Activated CD4-positive, alpha-beta T cell treated with anti-CD3 and anti-CD28 coated beads, Interleukin-10, Interleukin-2, amounts not matched to agents 100 ng/mL and 50 ng/mL, durations not matched to agents 16 hours and 8 hours (primary cell): Measurements from ENCODE around the gene TUBGCP2.
"Not testable (repeated sequence)": the region's sequence is repeated elsewhere in the genome, so short reads cannot be mapped to it uniquely, and the experiment has no call there.

Experiments
- DNase-seq: peaks from one replicate; pipeline ENCODE4 v3.0.0-alpha.2; 2020

Gene TUBGCP2

DNA sequence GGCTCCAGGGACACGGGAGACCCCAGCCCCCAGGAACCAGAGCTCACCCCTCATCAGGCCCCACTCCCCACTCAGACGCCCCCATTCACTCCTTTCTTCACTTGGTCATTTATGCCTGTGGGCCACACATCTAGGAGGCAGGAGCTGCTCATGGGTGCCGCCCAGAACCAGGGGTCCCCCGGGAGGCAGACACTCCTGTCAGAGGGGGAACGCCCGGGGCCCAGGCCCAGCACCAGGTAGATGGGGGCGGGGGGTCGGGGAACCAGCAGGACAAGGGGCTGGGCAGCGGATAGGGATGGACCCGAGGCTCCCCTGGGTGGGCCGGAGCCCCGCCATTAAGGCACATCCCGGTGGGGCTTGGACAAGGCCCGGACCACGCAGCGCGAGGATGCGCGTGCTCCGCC is 16.2 kb upstream of the TUBGCP2 start:
- DNase-seq = no peak

DNA sequence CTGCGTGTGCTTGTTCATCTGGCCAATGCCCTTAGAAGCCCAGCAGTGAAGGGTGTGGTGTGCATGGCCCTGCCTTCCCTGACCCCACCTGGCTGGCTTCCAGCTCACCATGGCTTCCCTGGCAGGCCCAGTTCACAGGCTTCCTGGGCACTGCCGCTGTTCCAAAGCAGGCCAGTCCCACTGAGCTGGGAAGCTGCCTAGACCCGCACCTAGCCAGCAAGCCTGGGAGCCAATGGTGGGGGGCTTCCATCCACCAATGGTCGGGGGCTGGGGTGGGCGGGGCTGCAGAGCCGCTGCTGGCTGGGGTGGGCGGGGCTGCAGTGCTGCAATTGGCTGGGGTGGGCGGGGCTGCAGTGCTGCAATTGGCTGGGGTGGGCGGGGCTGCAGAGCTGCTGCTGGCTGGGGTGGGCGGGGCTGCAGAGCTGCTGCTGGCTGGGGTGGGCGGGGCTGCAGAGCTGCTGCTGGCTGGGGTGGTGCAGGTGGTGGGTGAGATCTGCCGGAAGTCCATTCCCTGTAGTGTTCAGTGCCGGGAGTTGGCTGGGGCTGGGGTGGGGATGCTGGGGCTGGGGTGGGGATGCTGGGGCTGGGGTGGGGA is 15.6 kb upstream of the TUBGCP2 start:
- peak; percentile 61 for DNase-seq

DNA sequence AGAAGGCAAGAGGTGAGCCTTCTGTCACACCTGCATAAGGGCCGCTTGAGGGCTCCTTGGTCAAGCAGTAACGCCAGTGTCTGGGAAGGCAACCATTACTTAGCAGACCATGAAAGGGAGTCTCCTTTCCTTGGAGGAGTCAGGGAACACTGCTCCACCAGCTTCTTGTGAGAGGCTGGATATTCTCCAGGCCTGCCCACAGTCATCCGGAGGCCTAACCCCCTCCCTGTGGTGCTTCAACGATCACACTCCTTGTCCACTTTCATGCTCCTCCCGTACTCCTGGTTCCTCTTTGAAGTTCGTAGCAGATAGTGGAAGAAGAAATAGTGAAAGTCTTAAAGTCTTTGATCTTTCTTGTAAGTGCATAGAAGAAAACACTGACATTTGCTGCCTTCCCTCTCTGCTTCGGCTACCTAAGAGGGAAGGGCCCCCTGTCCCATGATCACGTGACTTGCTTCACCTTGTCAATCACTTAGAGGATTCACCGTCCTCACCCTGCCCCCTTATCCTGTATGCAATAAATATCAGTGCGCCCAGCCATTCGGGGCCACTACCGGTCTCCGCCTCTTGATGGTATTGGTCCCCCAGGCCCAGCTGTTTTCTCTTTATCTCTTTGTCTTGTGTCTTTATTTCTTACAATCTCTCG is 13.5 kb upstream of the TUBGCP2 start:
- DNase-seq = not testable (repeated sequence)

- DNase-seq = not testable (repeated sequence)
Measured at GRCh38 chr10:133320852-133321422, 12.3 kb upstream of the TUBGCP2 start.

DNA sequence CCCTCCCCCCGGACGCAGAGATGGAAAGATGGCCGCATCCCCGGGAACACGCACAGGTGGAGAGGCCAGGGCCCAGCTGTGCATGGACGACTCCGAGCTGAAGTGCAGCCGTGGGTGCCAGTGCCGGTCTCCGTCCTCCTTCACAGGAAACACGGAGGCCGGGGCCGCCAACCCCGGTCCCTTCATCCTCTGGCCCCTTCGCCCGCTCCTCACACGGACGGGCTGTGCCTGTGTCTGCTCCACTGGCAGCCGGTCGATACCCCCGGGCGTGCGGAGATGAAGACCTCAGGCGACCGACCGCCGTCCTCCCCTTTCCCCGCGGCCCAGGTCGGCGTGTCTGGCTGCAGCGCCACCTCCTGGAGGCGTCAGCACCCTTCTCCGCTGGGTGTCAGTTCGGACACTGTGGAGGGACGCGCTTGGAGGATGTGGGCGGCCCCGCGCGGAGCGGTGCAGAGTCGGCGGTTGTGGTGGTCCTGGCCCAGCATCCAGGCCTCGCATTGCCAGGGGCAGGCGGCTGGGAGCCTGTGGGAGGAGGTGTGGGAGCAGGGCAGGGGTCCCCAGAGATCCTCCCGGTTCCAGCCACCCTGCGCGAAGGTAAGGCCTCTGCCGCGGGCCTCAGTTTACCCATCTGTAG is 9.9 kb upstream of the TUBGCP2 start:
- DNase-seq = peak; percentile 75

DNA sequence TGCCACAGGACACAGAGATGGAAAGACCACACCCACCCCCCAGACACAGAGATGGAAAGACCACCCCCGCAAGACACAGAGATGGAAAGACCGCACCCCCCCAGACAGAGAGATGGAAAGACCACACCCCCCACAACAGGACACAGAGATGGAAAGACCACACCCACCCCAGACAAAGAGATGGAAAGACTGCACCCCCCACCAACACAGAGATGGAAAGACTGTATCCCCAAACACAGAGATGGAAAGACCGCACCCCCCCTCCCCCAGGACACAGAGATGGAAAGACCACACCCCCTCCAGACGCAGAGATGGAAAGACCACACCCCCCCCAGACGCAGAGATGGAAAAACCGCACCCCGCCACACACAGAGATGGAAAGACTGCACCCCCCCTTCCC is 8.1 kb upstream of the TUBGCP2 start:
- no peak for DNase-seq

DNA sequence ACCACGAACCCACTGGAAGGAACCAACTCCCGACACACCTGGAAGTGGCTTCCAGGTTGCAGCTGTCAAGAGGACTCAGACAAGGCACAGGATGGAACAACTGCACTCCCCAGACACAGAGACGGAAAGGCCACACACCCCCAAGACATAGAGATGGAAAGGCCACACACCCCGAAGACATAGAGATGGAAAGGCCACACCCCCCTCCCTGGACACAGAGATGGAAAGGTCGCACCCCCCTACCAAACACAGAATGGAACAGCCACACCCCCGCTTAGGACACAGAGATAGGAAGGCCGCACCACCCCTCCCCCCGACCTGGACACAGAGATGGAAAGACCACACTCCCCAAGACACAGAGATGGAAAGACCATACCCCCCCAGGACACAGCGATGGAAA is 7.6 kb upstream of the TUBGCP2 start:
- no peak for DNase-seq

- DNase-seq = peak; percentile 18
Measured at GRCh38 chr10:133315847-133316246, 7.2 kb upstream of the TUBGCP2 start.

DNA sequence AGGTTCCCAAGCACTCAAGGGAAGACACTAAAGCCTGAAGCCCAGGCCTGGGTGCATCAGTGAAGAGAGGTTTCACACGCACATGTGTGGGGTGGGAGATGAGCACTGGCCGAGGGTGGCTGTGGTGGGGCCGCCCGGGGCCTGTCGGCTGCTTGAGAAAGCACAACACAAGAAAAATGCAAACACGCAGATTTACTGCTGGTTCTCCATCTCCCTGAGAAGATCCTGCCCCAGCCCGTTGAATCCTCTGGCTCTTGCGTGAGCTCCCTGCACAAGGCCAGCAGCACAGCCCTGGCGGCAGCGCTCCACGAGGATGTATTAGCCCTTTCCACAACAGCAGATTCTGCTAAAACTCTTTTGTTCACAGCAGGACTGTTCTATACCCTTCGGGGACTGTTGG is 6.2 kb upstream of the TUBGCP2 start:
- DNase-seq = no peak

DNA sequence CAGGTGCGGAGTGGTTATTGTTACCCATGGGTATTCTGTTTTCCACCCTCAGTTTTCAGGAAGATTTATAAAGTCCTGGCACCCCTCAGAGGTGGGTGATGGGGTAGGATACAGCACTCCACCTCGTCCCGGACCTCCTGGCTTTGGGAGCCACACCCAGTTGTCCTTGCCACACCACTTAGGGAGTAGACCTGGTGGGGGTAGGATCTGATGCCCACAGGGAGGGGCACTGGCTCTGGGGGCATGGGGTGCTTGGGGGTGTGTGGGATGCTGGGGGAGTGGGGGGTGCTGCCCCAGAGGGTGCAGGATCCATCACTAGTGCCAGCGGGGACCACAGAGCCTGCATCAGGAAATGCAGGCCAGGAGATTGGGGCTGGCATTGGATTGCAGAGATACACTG is 4.5 kb upstream of the TUBGCP2 start:
- no peak for DNase-seq

- no peak for DNase-seq
Measured at GRCh38 chr10:133312769-133313145, 4.1 kb upstream of the TUBGCP2 start.

GRCh38 chr10:133312016-133312768 is 3.5 kb upstream of the TUBGCP2 start:
- DNase-seq = no peak

DNA sequence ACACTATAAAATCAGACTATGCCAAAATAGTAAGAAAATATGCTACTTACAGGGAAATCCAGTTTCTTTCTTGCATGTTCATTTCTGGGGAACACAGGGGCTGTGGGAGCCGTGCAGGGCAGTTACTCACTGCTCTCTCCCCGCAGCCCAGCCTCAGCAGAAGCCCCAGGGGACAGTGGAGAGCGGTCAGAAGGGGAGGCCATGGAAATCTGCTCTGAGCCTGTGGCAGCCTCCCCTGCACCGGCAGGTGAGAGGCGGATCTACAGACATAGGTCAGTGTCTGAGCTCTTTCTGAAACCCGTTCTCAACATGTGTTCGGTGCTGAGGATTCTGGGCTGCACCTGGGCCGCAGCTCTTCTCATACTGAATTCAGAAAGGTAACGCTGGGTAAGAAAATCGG is 2.9 kb upstream of the TUBGCP2 start:
- no peak for DNase-seq

GRCh38 chr10:133310789-133311188 is 2.1 kb upstream of the TUBGCP2 start:
- DNase-seq = no peak

- DNase-seq = no peak
Measured at GRCh38 chr10:133310399-133310755, 1.7 kb upstream of the TUBGCP2 start.

DNA sequence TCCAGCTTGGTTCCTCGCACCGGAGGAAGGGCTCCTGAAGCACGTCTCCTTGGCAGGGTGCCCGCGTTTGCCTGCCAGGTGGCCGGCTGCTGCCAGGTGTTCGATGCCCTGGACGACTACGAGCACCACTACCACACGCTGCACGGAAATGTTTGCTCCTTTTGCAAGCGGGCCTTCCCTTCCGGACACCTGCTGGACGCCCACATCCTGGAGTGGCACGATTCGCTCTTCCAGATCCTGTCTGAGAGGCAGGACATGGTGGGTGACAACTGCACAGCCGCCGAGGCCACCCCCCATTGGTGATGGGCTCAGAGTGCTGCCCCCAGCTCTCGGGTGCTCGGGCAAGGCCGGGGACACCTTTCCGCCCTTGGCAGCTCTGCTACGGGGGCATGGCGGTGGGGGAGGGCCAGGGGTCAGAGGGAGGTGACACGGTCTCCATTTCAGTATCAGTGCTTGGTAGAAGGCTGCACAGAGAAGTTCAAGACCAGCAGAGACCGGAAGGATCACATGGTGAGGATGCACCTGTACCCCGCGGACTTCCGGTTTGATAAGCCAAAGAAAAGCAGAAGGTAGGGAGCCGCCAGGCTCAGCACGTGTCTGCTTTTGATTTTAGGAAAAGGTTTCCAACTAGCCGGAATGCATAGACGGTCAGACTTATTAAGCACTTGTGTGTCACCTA is 1.2 kb upstream of the TUBGCP2 start:
- DNase-seq = no peak

DNA sequence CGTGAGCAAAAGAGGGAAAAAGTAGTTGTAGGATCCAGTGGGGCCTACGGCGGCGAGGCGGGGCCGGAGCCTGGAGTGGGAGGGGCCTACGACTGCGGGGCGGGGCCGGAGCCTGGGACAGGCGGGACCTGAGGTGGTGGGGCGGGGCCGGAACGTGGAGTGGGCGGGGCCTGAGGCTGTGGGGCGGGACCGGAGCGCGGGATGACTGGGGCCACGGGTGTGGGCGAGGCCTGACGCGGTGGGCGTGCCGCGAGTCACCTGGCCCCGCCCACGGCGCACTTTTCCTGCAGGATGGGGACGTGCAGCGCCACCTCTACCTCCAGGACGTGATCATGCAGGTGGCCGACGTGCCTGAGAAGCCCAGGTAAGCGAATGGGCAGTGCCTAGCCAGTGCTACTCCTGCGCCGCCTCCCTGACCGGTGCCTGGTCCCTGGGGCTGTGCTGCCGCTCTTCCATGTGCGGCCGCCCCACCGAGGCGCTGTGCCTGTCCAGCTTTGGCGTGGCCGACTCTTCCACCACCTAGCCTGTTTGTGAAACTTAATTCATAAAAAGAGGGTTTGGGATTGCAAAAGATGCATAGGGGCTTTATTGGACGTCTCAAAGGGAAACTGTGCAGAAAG is 538 bp upstream of the TUBGCP2 start:
- peak; percentile 94 for DNase-seq

DNA sequence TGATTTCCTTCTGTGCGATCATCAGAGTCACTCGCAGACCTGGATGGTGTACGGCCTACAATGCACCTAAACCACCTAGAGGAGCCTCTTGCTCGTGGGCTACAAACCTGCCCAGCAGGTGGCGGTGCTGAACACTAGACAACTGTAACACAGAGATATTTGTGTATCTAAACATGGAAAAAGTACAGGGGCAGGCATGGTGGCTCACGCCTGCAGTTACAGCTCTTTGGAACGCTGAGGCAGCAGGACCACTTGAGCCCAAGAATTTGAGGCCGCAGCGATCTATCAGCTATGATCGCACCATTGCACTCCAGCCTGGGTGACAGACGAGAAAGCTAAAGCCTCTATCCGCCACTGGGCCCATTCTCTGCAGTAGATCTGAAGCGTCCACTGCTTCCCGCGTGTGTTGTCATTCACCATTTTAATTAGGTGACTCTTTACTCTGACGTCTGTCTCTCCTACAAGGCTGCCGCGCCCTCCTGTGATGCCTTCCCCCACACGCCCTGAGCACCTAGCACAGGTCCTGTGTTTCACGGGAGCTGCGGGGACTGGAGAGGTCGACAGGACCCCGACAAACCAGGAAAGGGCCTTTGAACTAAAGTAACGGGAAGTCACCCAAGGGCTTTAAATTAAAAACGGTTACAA is 774 bp downstream of the TUBGCP2 start:
- DNase-seq = peak; percentile 89

DNA sequence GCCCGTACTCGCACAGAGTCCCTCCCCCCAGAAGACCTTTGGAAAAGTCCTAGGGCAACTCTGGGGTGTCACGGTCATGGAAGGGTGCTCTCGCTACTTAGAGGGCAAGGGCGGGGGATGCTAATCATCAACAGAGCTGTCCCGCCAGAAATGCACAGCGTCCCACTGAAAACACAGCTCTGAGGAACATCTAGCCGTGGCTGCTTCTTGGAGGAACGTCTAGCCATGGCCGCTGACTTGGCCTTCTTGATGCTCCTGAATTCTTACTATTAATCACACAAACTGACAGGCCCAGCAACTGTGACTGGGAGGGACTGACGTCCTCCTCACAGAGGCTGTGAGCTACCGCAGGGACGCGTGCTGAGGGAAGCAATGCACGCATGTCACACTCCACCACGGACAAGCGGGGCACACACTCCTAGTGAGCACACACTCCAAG is 1.7 kb downstream of the TUBGCP2 start:
- DNase-seq = no peak

DNA sequence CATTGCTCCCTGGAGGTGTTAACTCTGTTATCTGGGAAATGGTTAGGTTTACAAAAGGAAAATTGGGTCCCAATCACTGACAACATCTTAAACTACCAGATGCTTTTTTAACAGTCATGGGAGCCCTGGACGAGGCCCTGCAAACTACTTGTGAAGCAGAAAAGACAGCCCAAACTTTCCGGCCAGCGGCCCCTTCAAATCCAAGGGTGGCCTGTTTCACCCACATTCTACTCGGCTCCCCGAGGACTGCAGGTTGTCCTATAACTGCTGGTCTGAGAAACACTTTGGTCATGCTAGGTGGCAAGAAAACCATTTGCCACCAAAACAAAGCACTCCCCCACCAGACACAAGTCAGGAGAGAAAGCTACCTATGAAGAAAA is 2.6 kb downstream of the TUBGCP2 start:
- DNase-seq = no peak

DNA sequence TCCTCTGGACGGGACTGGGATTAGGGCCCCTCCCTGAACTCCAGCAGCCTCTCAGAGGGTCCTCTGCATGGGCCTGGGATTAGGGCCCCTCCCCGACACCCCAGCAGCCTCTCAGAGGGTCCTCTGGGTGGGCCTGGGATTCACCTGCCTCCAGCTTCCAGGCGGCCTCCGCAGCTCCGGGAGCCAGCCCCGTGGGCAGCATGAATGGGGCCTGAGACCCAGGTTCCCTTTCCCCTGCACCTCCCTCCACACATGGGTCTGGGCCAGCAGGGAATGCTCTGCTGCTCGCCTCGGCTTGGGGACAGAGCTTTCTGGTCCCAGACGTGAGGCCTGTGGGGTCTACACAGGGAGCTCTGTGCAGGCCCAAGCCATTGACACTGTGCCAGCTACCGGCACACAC is 5.5 kb downstream of the TUBGCP2 start:
- DNase-seq = no peak

GRCh38 chr10:133302230-133302629 is 6.4 kb downstream of the TUBGCP2 start:
- DNase-seq = no peak
